GM18858 (cell line): ENCODE results near the gene PJVK.
"Not testable (repeated sequence)": the region's sequence is repeated elsewhere in the genome, so short reads cannot be mapped to it uniquely, and the experiment has no call there.

ENCODE experiments used
- ATAC-seq: cut with Tn5 transposase; IDR thresholded peaks from one replicate; pipeline ENCODE4 v1.9.1; 2021; ENCODE audit not compliant: unreplicated experiment

Gene PJVK

GRCh38 chr2:178429336-178429735 lies 21.8 kb upstream of the PJVK start:
- no peak for ATAC-seq

GRCh38 chr2:178436662-178437061 lies 14.5 kb upstream of the PJVK start:
- ATAC-seq = no peak

- no peak for ATAC-seq
Observed at GRCh38 chr2:178441426-178441825, 9.8 kb upstream of the PJVK start.

GRCh38 chr2:178448968-178449661 lies 2.1 kb upstream of the PJVK start:
- ATAC-seq = peak; percentile 9

GRCh38 chr2:178449700-178450523 lies 1.3 kb upstream of the PJVK start:
- peak; percentile 4 for ATAC-seq

- peak; percentile 32 for ATAC-seq
Observed at GRCh38 chr2:178450524-178450773, 729 bp upstream of the PJVK start.

- no peak for ATAC-seq
Observed at GRCh38 chr2:178452334-178452733, 1.2 kb downstream of the PJVK start.

GRCh38 chr2:178452870-178453269 lies 1.7 kb downstream of the PJVK start:
- no peak for ATAC-seq

GRCh38 chr2:178455947-178456346 lies 4.8 kb downstream of the PJVK start:
- no peak for ATAC-seq

- ATAC-seq = no peak
Observed at GRCh38 chr2:178457390-178457886, 6.3 kb downstream of the PJVK start.

GRCh38 chr2:178469219-178469849 lies 18.2 kb downstream of the PJVK start:
- ATAC-seq = no peak

- not testable (repeated sequence) for ATAC-seq
Observed at GRCh38 chr2:178471313-178471712, 20.1 kb downstream of the PJVK start.

- ATAC-seq = no peak
Observed at GRCh38 chr2:178473373-178473772, 22.2 kb downstream of the PJVK start.

GRCh38 chr2:178473931-178474330 lies 22.8 kb downstream of the PJVK start:
- no peak for ATAC-seq

- no peak for ATAC-seq
Observed at GRCh38 chr2:178474560-178474959, 23.4 kb downstream of the PJVK start.

- no peak for ATAC-seq
Observed at GRCh38 chr2:178476477-178476876, 25.3 kb downstream of the PJVK start.

GRCh38 chr2:178477443-178478129 lies 26.4 kb downstream of the PJVK start:
- no peak for ATAC-seq

- ATAC-seq = no peak
Observed at GRCh38 chr2:178478130-178478438, 26.9 kb downstream of the PJVK start.

GRCh38 chr2:178478439-178479274 lies 27.5 kb downstream of the PJVK start, which contains the start of gene FKBP7:
Gene FKBP7, minus strand, starts transcription at chr2:178478600. Its CDS starts 101 bp downstream, at chr2:178478499.
- ATAC-seq = peak; percentile 19

- no peak for ATAC-seq
Observed at GRCh38 chr2:178479275-178479616, 28.1 kb downstream of the PJVK start.

- no peak for ATAC-seq
Observed at GRCh38 chr2:178479758-178480226, 28.6 kb downstream of the PJVK start.
